ENCODE data around the gene LAMA2.
"Not testable (repeated sequence)": the region's sequence is repeated elsewhere in the genome, so short reads cannot be mapped to it uniquely, and the experiment has no call there.

LAMA2 gene

DNA sequence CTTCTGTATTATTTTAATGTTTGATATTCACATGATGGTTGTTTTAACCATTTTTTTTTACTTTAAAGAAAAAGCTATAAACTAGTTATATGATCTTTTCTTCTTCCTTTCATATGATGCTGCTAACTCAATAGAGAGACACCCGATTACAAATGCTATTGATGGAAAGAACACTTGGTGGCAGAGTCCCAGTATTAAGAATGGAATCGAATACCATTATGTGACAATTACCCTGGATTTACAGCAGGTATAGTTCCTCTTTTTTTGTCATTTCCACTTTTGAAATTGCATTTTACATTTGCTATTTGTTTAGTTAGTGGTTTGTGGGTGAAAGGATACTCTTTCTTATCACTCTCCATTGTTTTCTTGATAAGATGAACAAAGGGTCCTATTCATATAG, 176.7 kb downstream of the LAMA2 start:
- Histone ChIP-seq H3K27me3 (ENCODE audit: insufficient read depth, insufficient read length) (no peaks in the 10 kb centered on the region), H3K9me3 (ENCODE audit: insufficient read depth, low read length) (no peaks in the 10 kb centered on the region), H3K36me3 (ENCODE audit: insufficient read depth, insufficient read length, low read length) (no peaks in the 10 kb centered on the region), H3K9ac (ENCODE audit: insufficient read length, low read depth) (no peak overlapping the region), H3K4me1 (ENCODE audit: insufficient read depth, insufficient read length) (no peaks in the 10 kb centered on the region), H3K4me3 (ENCODE audit: insufficient read length, low read depth) (no peak overlapping the region)
- TF ChIP-seq ZNF274 (IDR thresholded peaks at IDR 0.05; ENCODE audit: low read depth, low read length), result no peak
- no peak for TF ChIP-seq YY1 (IDR thresholded peaks at IDR 0.05; ENCODE audit: insufficient read depth, insufficient read length)
- TF ChIP-seq SUZ12 (IDR thresholded peaks at IDR 0.05; ENCODE audit: extremely low read depth, insufficient read depth, insufficient read length), result no peak
- no peak for DNase-seq (ENCODE audit: low read depth, low spot score)

DNA sequence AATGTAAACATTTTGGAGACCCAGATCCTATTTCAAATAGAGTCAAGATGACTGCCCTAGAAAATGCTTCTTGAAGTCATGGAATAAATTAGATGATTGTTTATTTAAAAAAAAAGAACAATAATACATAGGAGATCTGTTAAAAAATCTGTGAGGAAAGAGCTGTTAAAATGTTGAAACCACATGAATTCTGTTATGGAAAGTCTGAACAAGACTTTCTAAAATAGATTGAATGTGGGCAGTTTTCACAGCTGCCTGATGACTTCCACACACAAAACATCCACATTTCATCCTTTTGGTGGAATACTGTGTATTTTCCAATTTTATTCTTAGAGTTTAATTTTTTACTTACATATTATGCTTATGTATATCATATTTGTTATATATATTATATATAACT, 186.1 kb downstream of the LAMA2 start:
- no peak for DNase-seq (ENCODE audit: low read depth, low spot score)
- H3K4me3 ChIP-seq (ENCODE audit: insufficient read length, low read depth), result no peak overlapping the region
- no peaks in the 10 kb centered on the region for H3K4me1 ChIP-seq (ENCODE audit: insufficient read depth, insufficient read length)
- no peak for TF ChIP-seq YY1 (IDR thresholded peaks at IDR 0.05; ENCODE audit: insufficient read depth, insufficient read length)
- no peak for TF ChIP-seq ZNF274 (IDR thresholded peaks at IDR 0.05; ENCODE audit: low read depth, low read length)
- no peak for TF ChIP-seq SUZ12 (IDR thresholded peaks at IDR 0.05; ENCODE audit: extremely low read depth, insufficient read depth, insufficient read length)
- H3K9me3 ChIP-seq (ENCODE audit: insufficient read depth, low read length), result no peaks in the 10 kb centered on the region
- no peak overlapping the region for H3K9ac ChIP-seq (ENCODE audit: insufficient read length, low read depth)
- no peaks in the 10 kb centered on the region for H3K27me3 ChIP-seq (ENCODE audit: insufficient read depth, insufficient read length)
- no peaks in the 10 kb centered on the region for H3K36me3 ChIP-seq (ENCODE audit: insufficient read depth, insufficient read length, low read length)

DNA sequence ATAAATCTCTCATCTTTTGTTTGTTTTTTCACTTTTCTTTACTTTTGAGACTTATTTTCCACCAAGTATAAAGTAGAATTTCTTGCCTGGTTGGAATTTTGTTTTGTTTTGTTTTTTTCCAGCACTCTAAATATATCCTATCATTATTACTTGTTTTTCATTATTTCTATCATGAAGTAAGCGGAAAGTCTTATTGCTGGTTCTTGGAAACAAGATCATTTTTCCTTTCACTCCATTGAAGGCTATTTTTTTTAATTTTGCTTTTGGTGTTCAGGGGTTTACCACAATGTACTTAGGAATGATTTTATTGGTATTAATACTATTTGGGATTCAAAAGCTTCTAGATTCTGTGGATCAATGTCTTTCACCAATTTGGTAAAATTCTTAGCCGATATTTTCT, 190.1 kb downstream of the LAMA2 start:
- no peak for DNase-seq (ENCODE audit: low read depth, low spot score)
- Histone ChIP-seq H3K9me3 (ENCODE audit: insufficient read depth, low read length) (no peaks in the 10 kb centered on the region), H3K27me3 (ENCODE audit: insufficient read depth, insufficient read length) (no peaks in the 10 kb centered on the region), H3K4me3 (ENCODE audit: insufficient read length, low read depth) (no peak overlapping the region), H3K9ac (ENCODE audit: insufficient read length, low read depth) (no peak overlapping the region), H3K4me1 (ENCODE audit: insufficient read depth, insufficient read length) (no peaks in the 10 kb centered on the region), H3K36me3 (ENCODE audit: insufficient read depth, insufficient read length, low read length) (no peaks in the 10 kb centered on the region)
- no peak for TF ChIP-seq SUZ12 (IDR thresholded peaks at IDR 0.05; ENCODE audit: extremely low read depth, insufficient read depth, insufficient read length)
- TF ChIP-seq ZNF274 (IDR thresholded peaks at IDR 0.05; ENCODE audit: low read depth, low read length), result no peak
- TF ChIP-seq YY1 (IDR thresholded peaks at IDR 0.05; ENCODE audit: insufficient read depth, insufficient read length), result no peak

DNA sequence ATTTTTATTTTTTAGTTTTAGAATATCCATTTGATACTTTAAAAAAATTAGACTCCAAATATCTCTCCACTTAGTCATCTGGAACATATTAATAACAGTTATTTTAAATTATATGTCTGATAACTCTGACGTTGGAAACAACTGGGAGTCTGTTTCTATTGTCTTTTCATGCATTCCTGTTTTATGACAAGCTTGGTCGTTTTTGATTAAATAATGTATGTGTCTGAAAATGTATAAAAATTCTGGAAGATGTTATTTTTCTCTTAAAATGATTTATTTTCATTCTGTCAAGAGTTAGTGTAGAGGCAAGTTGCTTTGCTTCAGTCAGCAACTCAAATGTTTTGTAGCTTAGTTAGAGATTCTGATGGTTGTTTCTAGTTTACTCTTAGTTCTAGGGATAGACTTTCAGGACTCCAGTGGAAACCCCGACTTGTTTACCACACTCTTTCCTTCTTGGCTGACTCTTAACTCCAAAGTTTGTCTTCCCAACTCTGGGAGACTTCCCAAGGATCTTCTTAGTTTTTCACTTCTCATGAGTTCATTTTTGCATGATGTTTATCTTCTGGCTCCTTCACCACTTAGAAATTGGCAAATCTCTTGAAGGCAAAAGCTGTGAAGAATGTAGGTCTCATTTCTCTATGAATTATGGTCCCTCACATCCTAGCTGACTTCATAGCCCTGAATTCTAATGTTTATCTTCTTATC, 190.9 kb downstream of the LAMA2 start:
- TF ChIP-seq SUZ12 (IDR thresholded peaks at IDR 0.05; ENCODE audit: extremely low read depth, insufficient read depth, insufficient read length) (no peak), YY1 (IDR thresholded peaks at IDR 0.05; ENCODE audit: insufficient read depth, insufficient read length) (no peak), ZNF274 (IDR thresholded peaks at IDR 0.05; ENCODE audit: low read depth, low read length) (no peak)
- Histone ChIP-seq H3K9me3 (ENCODE audit: insufficient read depth, low read length) (no peaks in the 10 kb centered on the region), H3K4me1 (ENCODE audit: insufficient read depth, insufficient read length) (no peaks in the 10 kb centered on the region), H3K27me3 (ENCODE audit: insufficient read depth, insufficient read length) (no peaks in the 10 kb centered on the region), H3K9ac (ENCODE audit: insufficient read length, low read depth) (no peak overlapping the region), H3K4me3 (ENCODE audit: insufficient read length, low read depth) (no peak overlapping the region), H3K36me3 (ENCODE audit: insufficient read depth, insufficient read length, low read length) (no peaks in the 10 kb centered on the region)
- DNase-seq (ENCODE audit: low read depth, low spot score), result no peak

DNA sequence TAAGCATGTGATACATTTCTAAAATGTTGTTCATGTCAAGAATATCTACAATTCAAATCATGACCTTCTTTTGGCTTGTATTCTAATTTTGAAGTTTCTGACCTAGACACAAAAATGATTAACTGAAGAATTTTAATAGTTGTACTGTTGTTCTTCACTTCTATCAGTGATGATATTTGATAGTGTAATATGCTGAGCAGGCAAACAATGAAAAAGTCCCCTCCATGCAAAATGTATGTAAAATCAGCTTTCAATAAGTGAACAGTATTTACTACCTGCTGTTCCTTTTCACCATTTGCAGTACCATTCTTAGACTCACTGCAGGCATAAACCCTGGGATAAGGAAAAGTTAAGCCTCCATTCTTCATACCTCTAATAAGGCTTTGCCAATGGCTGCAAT, 201.5 kb downstream of the LAMA2 start:
- Histone ChIP-seq H3K9me3 (ENCODE audit: insufficient read depth, low read length) (peaks cover 5% of the 10 kb centered on the region; the same call in 1 of the 2 replicates), H3K9ac (ENCODE audit: insufficient read length, low read depth) (no peak overlapping the region), H3K36me3 (ENCODE audit: insufficient read depth, insufficient read length, low read length) (no peaks in the 10 kb centered on the region), H3K27me3 (ENCODE audit: insufficient read depth, insufficient read length) (no peaks in the 10 kb centered on the region), H3K4me3 (ENCODE audit: insufficient read length, low read depth) (no peak overlapping the region), H3K4me1 (ENCODE audit: insufficient read depth, insufficient read length) (no peaks in the 10 kb centered on the region)
- DNase-seq (ENCODE audit: low read depth, low spot score), result no peak
- TF ChIP-seq ZNF274 (IDR thresholded peaks at IDR 0.05; ENCODE audit: low read depth, low read length) (no peak), YY1 (IDR thresholded peaks at IDR 0.05; ENCODE audit: insufficient read depth, insufficient read length) (no peak), SUZ12 (IDR thresholded peaks at IDR 0.05; ENCODE audit: extremely low read depth, insufficient read depth, insufficient read length) (no peak)

DNA sequence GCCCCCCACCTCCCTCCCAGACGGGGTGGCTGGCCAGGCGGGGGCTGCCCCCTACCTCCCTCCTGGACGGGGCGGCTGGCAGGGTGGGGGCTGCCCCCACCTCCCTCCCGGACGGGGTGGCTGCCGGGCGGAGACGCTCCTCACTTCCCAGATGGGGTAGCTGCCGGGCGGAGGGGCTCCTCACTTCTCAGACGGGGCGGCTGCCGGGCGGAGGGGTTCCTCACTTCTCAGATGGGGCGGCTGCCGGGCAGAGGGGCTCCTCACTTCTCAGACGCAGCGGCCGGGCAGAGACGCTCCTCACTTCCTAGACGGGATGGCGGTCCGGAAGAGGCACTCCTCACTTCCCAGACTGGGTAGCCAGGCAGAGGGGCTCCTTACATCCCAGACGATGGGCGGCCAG, 205.5 kb downstream of the LAMA2 start:
- not testable (repeated sequence) for H3K9me3 ChIP-seq (ENCODE audit: insufficient read depth, low read length); DNase-seq (ENCODE audit: low read depth, low spot score); H3K4me3 ChIP-seq (ENCODE audit: insufficient read length, low read depth); H3K9ac ChIP-seq (ENCODE audit: insufficient read length, low read depth); H3K27me3 ChIP-seq (ENCODE audit: insufficient read depth, insufficient read length); H3K36me3 ChIP-seq (ENCODE audit: insufficient read depth, insufficient read length, low read length); H3K4me1 ChIP-seq (ENCODE audit: insufficient read depth, insufficient read length)

DNA sequence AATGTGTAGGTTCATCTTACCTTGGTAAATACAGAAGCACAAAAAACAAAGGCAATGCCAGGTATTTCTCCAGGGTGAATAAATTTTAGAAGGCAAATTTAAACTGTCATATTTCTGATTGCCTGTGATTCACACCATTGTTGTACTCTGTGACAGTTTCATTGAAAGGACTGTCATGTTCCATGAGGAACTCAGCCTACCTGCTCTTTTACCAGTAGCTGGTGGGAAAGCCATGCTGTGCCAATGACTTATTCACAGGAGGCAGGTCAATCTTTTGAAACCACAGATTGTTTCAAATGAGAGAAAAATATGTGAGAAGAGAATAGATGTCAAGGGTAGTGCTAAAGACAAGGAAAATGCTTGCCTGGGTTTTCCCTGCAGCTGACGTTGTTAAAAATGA, 206.4 kb downstream of the LAMA2 start:
- Histone ChIP-seq H3K9ac (ENCODE audit: insufficient read length, low read depth) (no peak overlapping the region), H3K4me1 (ENCODE audit: insufficient read depth, insufficient read length) (no peaks in the 10 kb centered on the region), H3K4me3 (ENCODE audit: insufficient read length, low read depth) (no peak overlapping the region), H3K27me3 (ENCODE audit: insufficient read depth, insufficient read length) (no peaks in the 10 kb centered on the region), H3K36me3 (ENCODE audit: insufficient read depth, insufficient read length, low read length) (no peaks in the 10 kb centered on the region), H3K9me3 (ENCODE audit: insufficient read depth, low read length) (peaks cover 8% of the 10 kb centered on the region; the same call in 1 of the 2 replicates)
- TF ChIP-seq SUZ12 (IDR thresholded peaks at IDR 0.05; ENCODE audit: extremely low read depth, insufficient read depth, insufficient read length) (no peak), ZNF274 (IDR thresholded peaks at IDR 0.05; ENCODE audit: low read depth, low read length) (no peak), YY1 (IDR thresholded peaks at IDR 0.05; ENCODE audit: insufficient read depth, insufficient read length) (no peak)
- no peak for DNase-seq (ENCODE audit: low read depth, low spot score)

All from NT2/D1 (cell line).